ENCODE results near the gene E2F1. TPM values are rescaled to one million over a fixed set of nuclear protein-coding genes. Genes with fewer than 3 reads are reported as not detected.

E2F1 gene
- 10 to 100 TPM in 1 of 4 donors, 1 to 10 TPM in 3; 2.2 to 10.9 (median 4.6) TPM for polyA plus RNA-seq
- long read RNA-seq, donor 1, partial matches to known transcripts = 0 of 2 reads
- long read RNA-seq, donor 1, other reads (novel, unspliced or antisense) = 0 of 2 reads
- long read RNA-seq, donor 2, partial matches to known transcripts = 0 of 1 reads
- long read RNA-seq, donor 2, other reads (novel, unspliced or antisense) = 0 of 1 reads
- long read RNA-seq, donor 3 = 0 reads
- long read RNA-seq, donor 4 = 0 reads
- long read RNA-seq, donor 5 = 0 reads
- long read RNA-seq, donor 6 = 0 reads
- long read RNA-seq, donor 7, partial matches to known transcripts = 5 of 9 reads
- long read RNA-seq, donor 7, other reads (novel, unspliced or antisense) = 0 of 9 reads
- long read RNA-seq, donor 8 = 0 reads
- long read RNA-seq, donor 9 = 0 reads
- long read RNA-seq, donor 10, partial matches to known transcripts = 0 of 1 reads
- long read RNA-seq, donor 10, other reads (novel, unspliced or antisense) = 0 of 1 reads

DNA sequence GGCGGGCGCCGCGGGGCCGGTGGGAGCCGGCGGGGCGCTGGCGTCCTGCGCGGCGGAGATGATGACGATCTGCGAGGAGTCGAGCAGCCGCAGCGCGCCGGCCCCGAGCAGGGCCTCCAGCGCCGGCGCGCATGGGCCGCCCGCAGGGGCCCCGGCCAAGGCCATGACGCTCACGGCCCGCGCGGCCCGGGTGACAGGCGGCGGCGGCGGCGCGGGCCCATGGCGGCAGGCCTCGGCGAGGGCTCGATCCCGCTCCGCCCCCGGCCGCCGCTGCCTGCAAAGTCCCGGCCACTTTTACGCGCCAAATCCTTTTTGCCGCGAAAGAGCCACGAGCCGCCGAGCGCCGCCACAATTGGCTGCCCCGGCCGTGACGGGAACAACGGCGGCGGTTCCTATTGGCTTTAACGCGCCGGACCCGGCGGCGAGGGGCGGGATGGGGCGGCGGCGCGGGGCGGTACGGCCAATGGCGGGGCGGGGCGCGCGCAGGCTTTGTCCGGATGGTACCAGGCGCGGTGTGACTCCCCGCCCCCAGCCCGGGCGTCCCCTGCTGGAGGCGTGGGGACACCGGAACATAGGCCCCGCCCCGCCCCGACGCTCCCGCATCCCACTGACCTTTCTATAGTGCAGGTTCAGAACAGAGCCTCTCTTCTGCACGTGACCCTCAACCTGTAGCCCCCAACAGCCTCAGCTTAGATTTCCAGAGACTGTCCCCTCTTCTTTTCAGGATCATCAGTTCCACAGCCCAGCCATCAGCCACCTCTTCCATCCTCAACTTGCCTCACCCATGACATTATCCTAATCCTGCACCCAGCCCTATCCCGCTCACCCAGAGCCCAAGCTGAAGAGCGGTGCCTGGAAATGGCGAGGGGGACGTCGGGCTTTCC, at the start of gene E2F1:
Gene E2F1, minus strand, starts transcription at position 286 of the 884 bp plus-strand sequence. Its CDS starts 121 bp downstream, at position 165.
- H3K9me3 ChIP-seq (ENCODE audit: control insufficient read depth in 2 of 2, insufficient read depth in 1 of 2, low read depth in 1 of 2, low read length in 1 of 2) = no peaks in the 10 kb centered on the region
- FAIRE-seq (no peak), DNase-seq (peak; percentile 95 to 97)
- no peaks in the 10 kb centered on the region for H3K36me3 ChIP-seq (ENCODE audit: control insufficient read depth in 3 of 3, insufficient read depth in 2 of 3, low read depth in 1 of 3, low read length in 3 of 3)
- peaks cover 2 to 32% (median 3%) of the 10 kb centered on the region in 3 donors for H3K4me1 ChIP-seq (ENCODE audit: control insufficient read depth in 3 of 3, insufficient read depth in 2 of 3, low read depth in 1 of 3, low read length in 2 of 3)
- peak within 1 kb of the TSS; percentile 31 to 75 (median 33) for H3K4me3 ChIP-seq (ENCODE audit: low read depth in 1 of 3, low read length in 3 of 3)
- no peaks in the 10 kb centered on the region for H3K27me3 ChIP-seq (ENCODE audit: control insufficient read depth in 3 of 3, insufficient read depth in 3 of 3, low read length in 3 of 3)
- 2 to 4% (median 3%) methylated on average over 48 to 101 of the region's 101 CpGs for WGBS, 3 donors
- H3K27ac ChIP-seq (ENCODE audit: low read depth in 1 of 3, low read length in 2 of 3) = peak within 1 kb of the TSS; percentile 28 to 81 (median 35)

DNA sequence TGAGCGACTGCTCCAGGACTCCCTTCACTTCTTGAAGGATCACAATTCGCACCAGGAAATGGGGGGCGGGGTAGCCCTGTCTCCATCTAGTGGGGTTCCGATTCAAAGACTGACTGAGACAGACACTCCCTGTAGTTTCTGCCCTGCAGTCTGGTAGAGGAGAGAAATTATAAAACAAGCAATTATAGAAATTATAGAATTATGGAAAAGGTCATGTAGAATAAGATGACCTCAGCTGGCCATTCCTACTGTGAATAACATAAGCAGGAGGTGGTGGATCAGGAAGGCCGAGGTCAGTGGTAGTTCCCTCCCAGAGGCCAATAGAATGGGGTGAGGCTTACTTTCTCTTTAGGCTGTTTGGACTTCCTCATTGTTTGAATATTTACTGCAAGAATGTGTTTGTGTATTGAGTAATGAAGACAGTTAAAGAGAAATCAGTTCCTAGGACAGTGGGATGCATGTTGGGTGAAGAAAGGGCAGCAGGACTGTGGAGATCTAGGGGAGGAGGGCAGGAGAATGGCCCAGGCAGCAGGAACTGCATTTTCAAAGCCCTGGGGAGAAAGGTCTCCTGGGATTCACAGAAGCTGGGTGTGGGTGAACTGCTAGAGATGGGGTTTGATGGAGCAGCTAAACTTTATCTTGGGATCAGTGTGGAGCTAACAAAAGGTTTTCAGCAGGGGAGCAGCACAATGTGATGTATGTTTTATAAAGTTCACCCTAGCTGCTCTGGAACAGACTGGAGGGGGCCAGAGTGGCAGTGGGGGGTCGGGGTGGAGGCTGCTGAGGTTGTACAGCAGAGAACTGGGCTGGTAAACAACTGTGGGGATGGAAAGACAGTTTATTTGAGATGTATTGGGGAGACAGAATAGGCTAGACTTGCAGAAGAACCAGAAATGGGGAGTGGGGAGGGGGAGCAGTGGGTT, 47.7 kb upstream of the E2F1 start:
- FAIRE-seq = no peak
- Histone ChIP-seq H3K27ac (ENCODE audit: low read depth in 1 of 3, low read length in 2 of 3) (peak overlapping the region; percentile 86 to 95 (median 92)), H3K4me3 (ENCODE audit: low read depth in 1 of 3, low read length in 3 of 3) (no peak overlapping the region), H3K27me3 (ENCODE audit: control insufficient read depth in 3 of 3, insufficient read depth in 3 of 3, low read length in 3 of 3) (no peaks in the 10 kb centered on the region), H3K9me3 (ENCODE audit: control insufficient read depth in 2 of 2, insufficient read depth in 1 of 2, low read depth in 1 of 2, low read length in 1 of 2) (peaks cover 3 to 27% of the 10 kb centered on the region in 2 donors), H3K36me3 (ENCODE audit: control insufficient read depth in 3 of 3, insufficient read depth in 2 of 3, low read depth in 1 of 3, low read length in 3 of 3) (no peaks in the 10 kb centered on the region), H3K4me1 (ENCODE audit: control insufficient read depth in 3 of 3, insufficient read depth in 2 of 3, low read depth in 1 of 3, low read length in 2 of 3) (peaks cover 0 to 25% (median 3%) of the 10 kb centered on the region in 3 donors)
- peak; percentile 76 to 91 for DNase-seq
- WGBS, 3 donors = 33 to 38% (median 38%) methylated on average over 6 of the region's 6 CpGs

- peak in 1 of 2 donors; percentile 87 for DNase-seq
- FAIRE-seq = no peak
- peaks cover 3 to 21% of the 10 kb centered on the region in 2 donors for H3K9me3 ChIP-seq (ENCODE audit: control insufficient read depth in 2 of 2, insufficient read depth in 1 of 2, low read depth in 1 of 2, low read length in 1 of 2)
- H3K4me3 ChIP-seq (ENCODE audit: low read depth in 1 of 3, low read length in 3 of 3) = peak overlapping the region; percentile 31 to 67 (median 61)
- WGBS, 3 donors = 1 to 2% (median 1%) methylated on average over 47 to 68 of the region's 68 CpGs
- no peaks in the 10 kb centered on the region for H3K27me3 ChIP-seq (ENCODE audit: control insufficient read depth in 3 of 3, insufficient read depth in 3 of 3, low read length in 3 of 3)
- H3K36me3 ChIP-seq (ENCODE audit: control insufficient read depth in 3 of 3, insufficient read depth in 2 of 3, low read depth in 1 of 3, low read length in 3 of 3) = no peaks in the 10 kb centered on the region
- peaks cover 0 to 25% (median 3%) of the 10 kb centered on the region in 3 donors for H3K4me1 ChIP-seq (ENCODE audit: control insufficient read depth in 3 of 3, insufficient read depth in 2 of 3, low read depth in 1 of 3, low read length in 2 of 3)
- H3K27ac ChIP-seq (ENCODE audit: low read depth in 1 of 3, low read length in 2 of 3) = peak overlapping the region; percentile 86 to 95 (median 92)
Observed at GRCh38 chr20:33732166-33732970, 46.2 kb upstream of the E2F1 start.

GRCh38 chr20:33731693-33732165, 45.5 kb upstream of the E2F1 start, which contains the start of gene ZNF341:
Gene ZNF341, plus strand, starts transcription at chr20:33731996. Its CDS starts 26 bp downstream, at chr20:33732022.
- WGBS, 3 donors = 2 to 3% (median 3%) methylated on average over 38 to 57 of the region's 57 CpGs
- H3K9me3 ChIP-seq (ENCODE audit: control insufficient read depth in 2 of 2, insufficient read depth in 1 of 2, low read depth in 1 of 2, low read length in 1 of 2) = peaks cover under 1 to 15% of the 10 kb centered on the region in 2 donors
- H3K27me3 ChIP-seq (ENCODE audit: control insufficient read depth in 3 of 3, insufficient read depth in 3 of 3, low read length in 3 of 3) = no peaks in the 10 kb centered on the region
- H3K4me1 ChIP-seq (ENCODE audit: control insufficient read depth in 3 of 3, insufficient read depth in 2 of 3, low read depth in 1 of 3, low read length in 2 of 3) = peaks cover 0 to 25% (median 3%) of the 10 kb centered on the region in 3 donors
- no peaks in the 10 kb centered on the region for H3K36me3 ChIP-seq (ENCODE audit: control insufficient read depth in 3 of 3, insufficient read depth in 2 of 3, low read depth in 1 of 3, low read length in 3 of 3)
- H3K27ac ChIP-seq (ENCODE audit: low read depth in 1 of 3, low read length in 2 of 3) = peak within 1 kb of the TSS; percentile 86 to 95 (median 94)
- DNase-seq (peak in 1 of 2 donors; percentile 96), FAIRE-seq (no peak)
- peak within 1 kb of the TSS; percentile 31 to 67 (median 61) for H3K4me3 ChIP-seq (ENCODE audit: low read depth in 1 of 3, low read length in 3 of 3)

DNA sequence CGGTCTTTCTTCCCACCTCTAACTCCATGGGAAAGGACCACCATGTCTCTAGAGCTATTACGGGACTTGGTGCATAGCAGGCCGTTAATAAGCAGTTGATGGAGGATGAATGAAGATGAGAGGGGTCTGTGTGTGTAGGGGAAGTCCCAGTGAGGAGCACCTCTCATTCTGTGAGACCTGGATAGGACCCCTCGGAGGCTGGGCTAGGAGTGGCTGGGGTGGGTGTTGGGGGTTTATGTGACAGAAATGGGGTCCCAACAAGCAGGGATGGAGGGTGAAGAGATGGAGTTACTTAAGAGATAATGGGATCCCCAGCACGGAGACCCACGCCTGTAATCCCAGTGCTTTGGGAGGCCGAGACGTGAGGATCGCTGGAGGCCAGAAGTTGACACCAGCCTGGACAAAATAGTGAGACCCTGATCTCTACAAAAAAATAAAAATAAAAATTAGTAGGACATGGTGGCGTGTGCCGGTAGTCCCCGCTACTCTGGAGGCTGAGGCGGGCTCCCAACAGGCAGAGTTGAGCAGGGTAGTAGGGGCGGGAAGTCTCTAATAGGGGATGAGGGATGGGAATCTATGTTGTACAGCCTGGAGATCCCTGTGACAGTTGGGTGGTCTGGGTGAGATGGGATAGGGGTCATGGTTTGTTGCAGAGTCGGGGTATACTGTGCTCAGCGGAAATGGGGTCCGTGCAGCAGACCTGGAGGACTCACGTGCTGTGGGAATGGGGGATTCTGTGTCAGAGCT, 44.9 kb upstream of the E2F1 start:
- H3K4me3 ChIP-seq (ENCODE audit: low read depth in 1 of 3, low read length in 3 of 3) = peak overlapping the region in 2 of 3 donors; percentile 52 to 61
- H3K36me3 ChIP-seq (ENCODE audit: control insufficient read depth in 3 of 3, insufficient read depth in 2 of 3, low read depth in 1 of 3, low read length in 3 of 3) = no peaks in the 10 kb centered on the region
- peaks cover 0 to 9% of the 10 kb centered on the region in 2 donors for H3K9me3 ChIP-seq (ENCODE audit: control insufficient read depth in 2 of 2, insufficient read depth in 1 of 2, low read depth in 1 of 2, low read length in 1 of 2)
- H3K27ac ChIP-seq (ENCODE audit: low read depth in 1 of 3, low read length in 2 of 3) = peak overlapping the region; percentile 86 to 95 (median 94)
- DNase-seq (no peak), FAIRE-seq (no peak)
- peaks cover 0 to 25% (median 3%) of the 10 kb centered on the region in 3 donors for H3K4me1 ChIP-seq (ENCODE audit: control insufficient read depth in 3 of 3, insufficient read depth in 2 of 3, low read depth in 1 of 3, low read length in 2 of 3)
- H3K27me3 ChIP-seq (ENCODE audit: control insufficient read depth in 3 of 3, insufficient read depth in 3 of 3, low read length in 3 of 3) = no peaks in the 10 kb centered on the region
- 81 to 84% (median 84%) methylated on average over 18 of the region's 18 CpGs for WGBS, 3 donors

- DNase-seq (no peak), FAIRE-seq (no peak)
- 71 to 78% (median 74%) methylated on average over 4 of the region's 4 CpGs for WGBS, 3 donors
- H3K27me3 ChIP-seq (ENCODE audit: control insufficient read depth in 3 of 3, insufficient read depth in 3 of 3, low read length in 3 of 3) = no peaks in the 10 kb centered on the region
- no peaks in the 10 kb centered on the region for H3K36me3 ChIP-seq (ENCODE audit: control insufficient read depth in 3 of 3, insufficient read depth in 2 of 3, low read depth in 1 of 3, low read length in 3 of 3)
- peaks cover 0 to 29% (median 3%) of the 10 kb centered on the region in 3 donors for H3K4me1 ChIP-seq (ENCODE audit: control insufficient read depth in 3 of 3, insufficient read depth in 2 of 3, low read depth in 1 of 3, low read length in 2 of 3)
- no peak overlapping the region for H3K27ac ChIP-seq (ENCODE audit: low read depth in 1 of 3, low read length in 2 of 3)
- no peaks in the 10 kb centered on the region for H3K9me3 ChIP-seq (ENCODE audit: control insufficient read depth in 2 of 2, insufficient read depth in 1 of 2, low read depth in 1 of 2, low read length in 1 of 2)
- no peak overlapping the region for H3K4me3 ChIP-seq (ENCODE audit: low read depth in 1 of 3, low read length in 3 of 3)
Observed at GRCh38 chr20:33729101-33729500, 42.9 kb upstream of the E2F1 start.
